GM12873 (cell line): ENCODE data around the gene DOCK9.

Source experiments
- TF ChIP-seq, protein P1 (sequence below): IDR thresholded peaks from 2 replicates; pipeline ENCODE4 v1.5.1; 2012; ENCODE audit warnings: low read depth, mild to moderate bottlenecking, moderate library complexity, low read length, control low read depth; ENCODE audit not compliant: insufficient read depth; ENCODE audit errors: missing control alignments

DOCK9 gene

GRCh38 chr13:98783856-98784478 is 193.9 kb downstream of the DOCK9 start:
- TF ChIP-seq, protein P1, sequence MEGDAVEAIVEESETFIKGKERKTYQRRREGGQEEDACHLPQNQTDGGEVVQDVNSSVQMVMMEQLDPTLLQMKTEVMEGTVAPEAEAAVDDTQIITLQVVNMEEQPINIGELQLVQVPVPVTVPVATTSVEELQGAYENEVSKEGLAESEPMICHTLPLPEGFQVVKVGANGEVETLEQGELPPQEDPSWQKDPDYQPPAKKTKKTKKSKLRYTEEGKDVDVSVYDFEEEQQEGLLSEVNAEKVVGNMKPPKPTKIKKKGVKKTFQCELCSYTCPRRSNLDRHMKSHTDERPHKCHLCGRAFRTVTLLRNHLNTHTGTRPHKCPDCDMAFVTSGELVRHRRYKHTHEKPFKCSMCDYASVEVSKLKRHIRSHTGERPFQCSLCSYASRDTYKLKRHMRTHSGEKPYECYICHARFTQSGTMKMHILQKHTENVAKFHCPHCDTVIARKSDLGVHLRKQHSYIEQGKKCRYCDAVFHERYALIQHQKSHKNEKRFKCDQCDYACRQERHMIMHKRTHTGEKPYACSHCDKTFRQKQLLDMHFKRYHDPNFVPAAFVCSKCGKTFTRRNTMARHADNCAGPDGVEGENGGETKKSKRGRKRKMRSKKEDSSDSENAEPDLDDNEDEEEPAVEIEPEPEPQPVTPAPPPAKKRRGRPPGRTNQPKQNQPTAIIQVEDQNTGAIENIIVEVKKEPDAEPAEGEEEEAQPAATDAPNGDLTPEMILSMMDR, result no peak

DNA sequence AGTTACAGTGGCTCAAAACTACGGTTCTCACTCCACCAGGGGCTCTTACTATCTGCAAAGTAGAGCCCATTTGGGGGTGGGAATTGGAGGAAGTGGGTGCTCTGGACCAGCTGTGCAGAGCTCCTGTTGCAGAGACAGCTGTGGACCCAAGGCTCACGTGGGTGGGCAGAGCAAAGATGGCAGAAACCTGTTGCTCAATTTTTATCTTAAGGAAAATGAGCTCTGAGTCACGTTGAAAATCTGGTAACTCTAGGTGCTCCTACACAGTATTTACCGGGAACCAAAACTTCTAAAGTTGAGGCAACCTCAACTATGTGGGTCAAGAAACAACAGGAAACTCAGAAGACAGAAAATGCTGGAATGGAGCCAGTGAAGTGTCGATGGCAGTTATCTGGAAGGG is 195.2 kb downstream of the DOCK9 start:
- TF ChIP-seq, protein P1, result no peak

GRCh38 chr13:98781905-98782304 is 196.0 kb downstream of the DOCK9 start:
- TF ChIP-seq, protein P1, result no peak

DNA sequence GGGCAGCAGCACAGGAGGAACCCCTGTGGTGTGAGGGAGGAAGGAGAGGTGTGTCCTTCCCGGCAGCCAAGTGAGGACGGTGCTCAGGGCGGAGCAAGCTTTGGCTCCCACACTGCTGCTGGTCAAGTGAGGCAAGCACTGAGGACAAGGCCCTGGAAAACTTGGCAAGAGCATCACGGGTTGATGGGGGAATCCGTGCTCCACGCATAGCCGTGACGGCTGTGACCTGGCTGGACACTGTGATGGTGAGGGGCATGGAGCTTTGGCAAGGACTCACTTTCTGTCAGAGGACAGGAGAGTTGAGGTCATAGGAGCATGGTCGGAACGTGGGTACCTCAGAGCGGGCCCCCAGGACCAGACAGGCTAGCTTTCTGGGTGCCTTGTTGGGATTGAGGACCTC is 196.4 kb downstream of the DOCK9 start:
- TF ChIP-seq, protein P1, result no peak

GRCh38 chr13:98781045-98781444 is 196.8 kb downstream of the DOCK9 start:
- TF ChIP-seq, protein P1, result no peak

DNA sequence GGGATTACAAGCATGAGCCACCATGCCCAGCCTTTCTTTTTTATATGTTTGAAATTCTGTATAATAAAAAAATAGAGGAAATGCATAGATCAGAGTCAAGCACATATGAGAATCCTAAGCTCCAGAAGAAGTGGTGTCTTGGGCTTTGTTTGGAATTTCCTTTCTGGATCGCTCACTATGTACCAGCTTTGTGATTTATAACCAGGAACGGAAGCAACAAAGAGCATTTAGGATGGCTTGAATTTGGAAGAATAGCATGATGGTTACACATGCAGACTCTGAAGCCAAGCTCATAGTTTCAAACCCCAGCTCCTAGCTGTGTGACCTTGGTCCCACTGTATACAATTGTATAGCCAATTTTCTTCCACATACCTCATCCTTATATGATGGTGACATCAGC is 197.4 kb downstream of the DOCK9 start:
- TF ChIP-seq, protein P1, result no peak

DNA sequence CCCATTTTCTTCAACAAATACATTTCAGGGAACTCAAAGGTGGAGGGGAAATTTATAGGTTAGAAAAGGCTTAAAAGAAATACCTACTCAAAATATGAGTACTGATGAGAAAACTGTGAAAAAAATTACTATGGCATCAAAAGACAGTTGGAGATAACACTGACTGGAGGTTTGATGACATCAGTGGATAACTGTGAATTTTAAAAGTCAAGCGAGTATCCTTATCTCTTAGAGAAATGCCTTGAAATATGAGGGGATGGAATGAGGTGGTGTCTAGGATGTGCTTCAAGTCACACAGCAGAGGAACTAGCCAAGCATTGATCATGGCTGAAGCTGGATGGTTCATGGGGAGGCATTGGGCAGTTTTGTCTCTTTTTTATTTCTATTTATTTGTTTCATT is 198.2 kb downstream of the DOCK9 start:
- TF ChIP-seq, protein P1, result no peak
